SK-N-SH (cell line): ENCODE results near the gene TMEM44. TPM values are rescaled to one million over a fixed set of nuclear protein-coding genes. Genes with fewer than 3 reads are reported as not detected.

ENCODE experiments used
- CTCF ChIA-PET: fragments of 300-600, 350-600 bp; formaldehyde crosslinking; extraction: SDS; loops from one replicate; lab custom pipeline; 2021; lab: Yijun Ruan, JAX
- POLR2A ChIA-PET: fragments of 350-600 bp; sonication (Branson Sonifier 250); formaldehyde crosslinking; extraction: SDS; loops from one replicate; lab custom pipeline; 2020; ENCODE audit warnings: antibody characterized with exemption, inconsistent platforms; lab: Yijun Ruan, JAX
- DNase-seq: peaks from one replicate; pipeline ENCODE4 v3.0.0; 2012
- H2AFZ ChIP-seq: fragments of 200-600 bp; sonication (generic); 2 replicates; pipeline ENCODE4 v1.8.1; 2016; ENCODE audit warnings: antibody characterized with exemption, mild to moderate bottlenecking, low read depth
- H3F3A ChIP-seq: fragments of 200-600 bp; sonication (generic); replicated peaks from 2 replicates; pipeline ENCODE3; 2016; ENCODE audit warnings: antibody characterized with exemption, mild to moderate bottlenecking; ENCODE audit not compliant: insufficient read depth
- H3K27ac ChIP-seq, 2 experiments: fragments of 200-500 bp in 1 of 2; fragments of 200-600 bp in 1 of 2; sonication (Bioruptor generic) in 1 of 2; sonication (generic), shearing (Covaris generic) in 1 of 2; 2 replicates each; pipeline versions ENCODE4 v1.5.1 to v1.6.1; 2014 to 2016; ENCODE audit warnings: low read depth in 2 of 2, inconsistent platforms in 1 of 2, low read length in 1 of 2, mild to moderate bottlenecking in 1 of 2, mixed read lengths in 1 of 2
- H3K27me3 ChIP-seq: fragments of 200-600 bp; sonication (generic), shearing (Covaris generic); 2 replicates; pipeline ENCODE4 v1.6.1; 2016; ENCODE audit warnings: mixed run types; ENCODE audit not compliant: insufficient read depth
- H3K36me3 ChIP-seq, 2 experiments: fragments of 200-500 bp in 1 of 2; fragments of 200-600 bp in 1 of 2; sonication (Bioruptor generic) in 1 of 2; sonication (generic) in 1 of 2; replicated peaks in 1 of 2; 2 replicates each; pipeline versions ENCODE3 to v1.5.1; 2014 to 2016; ENCODE audit warnings: low read length in 1 of 2, mild to moderate bottlenecking in 1 of 2; ENCODE audit not compliant: insufficient read depth in 2 of 2, control insufficient read depth in 1 of 2
- H3K4me1 ChIP-seq, 2 experiments: fragments of 200-500 bp in 1 of 2; fragments of 200-600 bp in 1 of 2; sonication (Bioruptor generic) in 1 of 2; sonication (generic), shearing (Covaris generic) in 1 of 2; 2 replicates each; pipeline versions ENCODE4 v1.5.1 to v1.6.1; 2014 to 2016; ENCODE audit warnings: low read depth in 1 of 2, low read length in 1 of 2, mixed run types in 1 of 2; ENCODE audit not compliant: insufficient read depth in 2 of 2, control insufficient read depth in 1 of 2
- H3K4me2 ChIP-seq: fragments of 200-600 bp; sonication (generic), shearing (Covaris generic); 2 replicates; pipeline ENCODE4 v1.6.1; 2017; ENCODE audit warnings: mixed run types
- H3K4me3 ChIP-seq, 2 experiments: fragments of 200-500 bp in 1 of 2; fragments of 200-600 bp in 1 of 2; sonication (Bioruptor generic) in 1 of 2; sonication (generic), shearing (Covaris generic) in 1 of 2; 2 replicates each; pipeline versions ENCODE4 v1.5.1 to v1.8.1; 2014 to 2016; ENCODE audit warnings: low read depth in 2 of 2, inconsistent platforms in 1 of 2, low read length in 1 of 2, mild to moderate bottlenecking in 1 of 2, mixed read lengths in 1 of 2, moderate library complexity in 1 of 2
- H3K79me2 ChIP-seq: fragments of 200-600 bp; sonication (generic); 2 replicates; pipeline ENCODE4 v1.8.1; 2017; ENCODE audit warnings: mild to moderate bottlenecking; ENCODE audit not compliant: insufficient read depth
- H3K9ac ChIP-seq: fragments of 200-600 bp; sonication (generic); 2 replicates; pipeline ENCODE4 v1.6.1; 2017; ENCODE audit warnings: mixed run types
- H3K9me2 ChIP-seq: fragments of 200-600 bp; sonication (generic); 2 replicates; pipeline ENCODE4 v1.6.1; 2017; ENCODE audit warnings: mixed run types
- H3K9me3 ChIP-seq: fragments of 200-600 bp; sonication (generic); 2 replicates; pipeline ENCODE4 v1.6.1; 2017; ENCODE audit warnings: mixed run types, mild to moderate bottlenecking, moderate library complexity
- H4K20me1 ChIP-seq: fragments of 200-600 bp; sonication (generic); 2 replicates; pipeline ENCODE4 v1.6.1; 2017; ENCODE audit warnings: mild to moderate bottlenecking, mixed run types; ENCODE audit not compliant: insufficient read depth
- CHD2 ChIP-seq: fragments of 150-350 bp; IDR thresholded peaks from 2 replicates; pipeline ENCODE4 v1.6.1; 2018; ENCODE audit warnings: low read length; ENCODE audit not compliant: partially characterized antibody
- CTCF ChIP-seq: fragments of 200-600 bp; sonication (generic); IDR thresholded peaks from 2 replicates; pipeline ENCODE4 v1.6.1; 2017; ENCODE audit warnings: antibody characterized with exemption, mild to moderate bottlenecking, moderate library complexity
- FOSL2 ChIP-seq: IDR thresholded peaks from 2 replicates; pipeline ENCODE4 v1.4.0; 2012; ENCODE audit warnings: low read depth, mild to moderate bottlenecking, moderate library complexity, borderline replicate concordance
- FOXJ3 ChIP-seq: sonication (generic); formaldehyde crosslinking; IDR thresholded peaks from 2 replicates; pipeline ENCODE4 v1.5.1; 2020; ENCODE audit warnings: mild to moderate bottlenecking, missing genetic modification reagents
- GABPA ChIP-seq: IDR thresholded peaks from 2 replicates; pipeline ENCODE4 v1.4.0; 2012; ENCODE audit warnings: low read depth, mild to moderate bottlenecking
- GATA2 ChIP-seq: sonication (generic); formaldehyde crosslinking; IDR thresholded peaks from 2 replicates; pipeline ENCODE4 v1.5.0; 2020; ENCODE audit warnings: mild to moderate bottlenecking, missing genetic modification reagents
- IRF3 ChIP-seq: fragments of 150-350 bp; IDR thresholded peaks from 2 replicates; pipeline ENCODE4 v1.6.1; 2016; ENCODE audit warnings: mild to moderate bottlenecking, low read depth, low read length
- JUND ChIP-seq: IDR thresholded peaks from 2 replicates; pipeline ENCODE4 v1.4.0; 2012
- MEF2A ChIP-seq: IDR thresholded peaks from 2 replicates; pipeline ENCODE4 v1.4.0; 2012; ENCODE audit warnings: low read depth, borderline replicate concordance
- MXI1 ChIP-seq: IDR thresholded peaks from 2 replicates; pipeline ENCODE4 v1.6.1; 2012; ENCODE audit warnings: mild to moderate bottlenecking, low read depth, low read length, improper control_type of control experiment
- NFIC ChIP-seq: IDR thresholded peaks from 2 replicates; pipeline ENCODE4 v1.4.0; 2012; ENCODE audit warnings: borderline replicate concordance
- POLR2AphosphoS5 ChIP-seq: IDR thresholded peaks from 2 replicates; pipeline ENCODE4 v1.6.1; 2012; ENCODE audit warnings: low read depth, low read length
- RAD21 ChIP-seq: IDR thresholded peaks from 2 replicates; pipeline ENCODE4 v1.6.1; 2012; ENCODE audit warnings: mild to moderate bottlenecking, low read length
- RCOR1 ChIP-seq: fragments of 150-350 bp; IDR thresholded peaks from 2 replicates; pipeline ENCODE4 v1.6.1; 2017; ENCODE audit warnings: antibody characterized with exemption, low read length
- REST ChIP-seq: IDR thresholded peaks from 2 replicates; pipeline ENCODE4 v1.6.1; 2012; ENCODE audit warnings: mild to moderate bottlenecking, low read depth, low read length, moderate library complexity
- RFX5 ChIP-seq: IDR thresholded peaks from 2 replicates; pipeline ENCODE4 v1.6.1; 2012; ENCODE audit warnings: mild to moderate bottlenecking, improper control_type of control experiment, low read length
- SIN3A ChIP-seq: IDR thresholded peaks from 2 replicates; pipeline ENCODE4 v1.6.1; 2012; ENCODE audit warnings: low read depth, mild to moderate bottlenecking, low read length, moderate library complexity, borderline replicate concordance
- SMC3 ChIP-seq: IDR thresholded peaks from 2 replicates; pipeline ENCODE4 v1.6.1; 2012; ENCODE audit warnings: low read depth, low read length, improper control_type of control experiment
- YY1 ChIP-seq: IDR thresholded peaks from 2 replicates; pipeline ENCODE4 v1.4.0; 2012; ENCODE audit warnings: low read depth, mild to moderate bottlenecking
- WGBS: methylation state at CpG from one replicate; pipeline ENCODE4 v1.1.6; 2017; ENCODE audit warnings: low lambda C conversion rate; 5-methylcytosine and 5-hydroxymethylcytosine counted together
- polyA plus RNA-seq, 3 experiments: library from polyadenylated mRNA; depleted of rRNA; stranded (reverse); fragments of >200 nt; gene quantifications; 2 replicates each; pipeline ENCODE4 v1.2.3, GENCODE V29; 2012
- TF ChIP-seq, protein P1 (sequence below): IDR thresholded peaks from 2 replicates; pipeline ENCODE4 v1.4.0; 2012; ENCODE audit warnings: low read depth, borderline replicate concordance

Gene TMEM44
- polyA plus RNA-seq, 1 of the 3 experiments (the other 2 are of a cell fraction) = 22.6 TPM

GRCh38 chr3:194633349-194634004, at the start of gene TMEM44 (continued):
- TF ChIP-seq REST = no peak
- no peak for TF ChIP-seq YY1
- TF ChIP-seq FOXJ3 (CRISPR knock-in tag) = no peak
- no peak for TF ChIP-seq POLR2AphosphoS5
- TF ChIP-seq, protein P1, sequence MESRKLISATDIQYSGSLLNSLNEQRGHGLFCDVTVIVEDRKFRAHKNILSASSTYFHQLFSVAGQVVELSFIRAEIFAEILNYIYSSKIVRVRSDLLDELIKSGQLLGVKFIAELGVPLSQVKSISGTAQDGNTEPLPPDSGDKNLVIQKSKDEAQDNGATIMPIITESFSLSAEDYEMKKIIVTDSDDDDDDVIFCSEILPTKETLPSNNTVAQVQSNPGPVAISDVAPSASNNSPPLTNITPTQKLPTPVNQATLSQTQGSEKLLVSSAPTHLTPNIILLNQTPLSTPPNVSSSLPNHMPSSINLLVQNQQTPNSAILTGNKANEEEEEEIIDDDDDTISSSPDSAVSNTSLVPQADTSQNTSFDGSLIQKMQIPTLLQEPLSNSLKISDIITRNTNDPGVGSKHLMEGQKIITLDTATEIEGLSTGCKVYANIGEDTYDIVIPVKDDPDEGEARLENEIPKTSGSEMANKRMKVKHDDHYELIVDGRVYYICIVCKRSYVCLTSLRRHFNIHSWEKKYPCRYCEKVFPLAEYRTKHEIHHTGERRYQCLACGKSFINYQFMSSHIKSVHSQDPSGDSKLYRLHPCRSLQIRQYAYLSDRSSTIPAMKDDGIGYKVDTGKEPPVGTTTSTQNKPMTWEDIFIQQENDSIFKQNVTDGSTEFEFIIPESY = no peak
- TF ChIP-seq JUND = no peak
- no peak; the same call in 1 of the 2 replicates for TF ChIP-seq RCOR1

DNA sequence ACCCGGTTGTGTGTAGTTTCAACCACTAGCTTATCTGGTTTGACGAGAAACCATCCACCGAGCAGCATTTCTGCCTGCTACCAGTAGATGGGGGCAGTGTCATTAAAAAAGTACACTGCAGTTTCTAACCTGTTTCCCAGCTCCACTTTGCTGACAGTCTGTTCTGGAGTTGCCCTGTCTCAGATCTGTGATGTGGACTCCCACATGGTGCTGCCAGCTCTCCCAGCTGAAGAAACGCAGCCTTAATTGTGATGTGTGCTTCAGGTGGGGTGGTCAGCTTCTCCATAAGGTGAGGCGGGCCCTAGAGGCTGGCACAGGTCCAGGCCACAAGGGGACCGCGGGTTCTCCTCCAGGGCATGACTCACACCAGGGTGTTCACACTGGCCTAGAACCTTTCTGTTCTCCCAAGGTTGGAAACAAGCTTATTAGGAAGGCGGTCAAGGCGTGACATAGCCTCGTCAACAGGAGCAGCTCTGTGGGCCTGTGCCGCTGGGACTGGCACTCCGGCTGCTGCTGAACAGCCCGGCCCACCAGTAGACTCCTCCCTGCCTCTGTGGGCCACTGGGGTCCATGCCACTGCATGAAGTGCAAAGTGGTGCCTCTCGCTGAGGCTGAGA, 49.6 kb upstream of the TMEM44 start:
- Histone ChIP-seq H3K9me2 (no peaks in the 10 kb centered on the region), H3K9ac (no peak overlapping the region), H3K4me1 (peaks cover 5 to 28% of the 10 kb centered on the region in 2 experiments; a peak in 1 of 4 replicates), H3K79me2 (no peaks in the 10 kb centered on the region), H3F3A (peaks cover 9% of the 10 kb centered on the region), H3K36me3 (no peaks in the 10 kb centered on the region), H3K4me2 (peak overlapping the region; percentile 25; the same call in 1 of the 2 replicates), H3K27ac (peak overlapping the region in 1 of 2 experiments; percentile 26; a peak in 1 of 4 replicates), H3K27me3 (no peaks in the 10 kb centered on the region), H3K9me3 (no peaks in the 10 kb centered on the region), H4K20me1 (no peaks in the 10 kb centered on the region), H2AFZ (peak overlapping the region; percentile 76; the same call in 1 of the 2 replicates), H3K4me3 (peak overlapping the region in 1 of 2 experiments; percentile 25; a peak in 1 of 4 replicates)
- ChIA-PET CTCF (interaction anchor here (0.5 to 5.3 kb wide), 101 partner anchors 9 to 1168 kb away, joined by 3 to 96 read pairs (median 4); partner anchors contain the start of genes LSG1 and XXYLT1), POLR2A (interaction anchor here (0.8 to 1.4 kb wide), 6 partner anchors 11 to 587 kb away, joined by 3 to 12 read pairs (median 4); partner anchors contain the start of gene LSG1)
- peak; percentile 81 for DNase-seq
- WGBS = 0% methylated on average over 3 of the region's 14 CpGs
- TF ChIP-seq SIN3A (peak; percentile 30; the same call in 1 of the 2 replicates), CHD2 (peak; percentile 49), IRF3 (no peak), GATA2 (CRISPR knock-in tag) (no peak), SMC3 (peak; percentile 97), NFIC (peak; percentile 67), FOSL2 (peak; percentile 29; the same call in 1 of the 2 replicates), MXI1 (peak; percentile 88), GABPA (no peak), MEF2A (no peak), RCOR1 (peak; percentile 32; the same call in 1 of the 2 replicates), CTCF (peak; percentile 93), RAD21 (peak; percentile 100), RFX5 (peak; percentile 64; the same call in 1 of the 2 replicates)
